Measurements from ENCODE around the gene PADI4.

- TF ChIP-seq CTCF (IDR thresholded peaks at IDR 0.05): no peak
- no peak for TF ChIP-seq POLR2AphosphoS5 (IDR thresholded peaks at IDR 0.05; ENCODE audit: low read depth, low read length)
- TF ChIP-seq SIN3A (IDR thresholded peaks at IDR 0.05; ENCODE audit: borderline replicate concordance, insufficient read depth, low read depth, low read length): no peak
- TF ChIP-seq REST (IDR thresholded peaks at IDR 0.05; ENCODE audit: insufficient read depth in 1 of 2, low read depth in 2 of 2, low read length in 1 of 2): no peak
These were observed 21.6 kb downstream of the PADI4 start for GRCh38 chr1:17329610-17330009.

Data from Panc1 (cell line).